GM19397 (cell line): Measurements from ENCODE around the gene ZNF236.

Experiments
- ATAC-seq: cut with Tn5 transposase; IDR thresholded peaks from one replicate; pipeline ENCODE4 v1.9.1; 2021; ENCODE audit warnings: mild to moderate bottlenecking, moderate library complexity; ENCODE audit not compliant: unreplicated experiment

Gene ZNF236

DNA sequence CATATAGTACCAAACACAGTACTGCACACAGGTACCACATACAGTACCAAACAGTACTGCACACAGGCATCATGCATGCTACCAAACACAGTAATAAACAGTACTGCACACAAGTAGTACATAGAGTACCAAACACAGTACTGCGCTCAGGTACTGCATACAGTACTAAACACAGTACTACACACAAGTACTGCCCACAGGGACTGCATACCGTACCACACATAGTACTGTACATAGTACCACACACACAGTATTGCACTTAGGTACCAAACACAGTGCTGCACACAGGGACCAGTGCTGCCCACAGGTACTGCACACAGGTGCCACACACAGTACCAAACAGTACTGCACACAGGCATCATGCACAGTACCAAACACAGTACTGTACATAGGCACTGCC is 74.9 kb downstream of the ZNF236 start:
- ATAC-seq: no peak

GRCh38 chr18:76903386-76903785 is 81.0 kb downstream of the ZNF236 start:
- ATAC-seq: no peak

GRCh38 chr18:76905821-76906220 is 83.5 kb downstream of the ZNF236 start:
- no peak for ATAC-seq

DNA sequence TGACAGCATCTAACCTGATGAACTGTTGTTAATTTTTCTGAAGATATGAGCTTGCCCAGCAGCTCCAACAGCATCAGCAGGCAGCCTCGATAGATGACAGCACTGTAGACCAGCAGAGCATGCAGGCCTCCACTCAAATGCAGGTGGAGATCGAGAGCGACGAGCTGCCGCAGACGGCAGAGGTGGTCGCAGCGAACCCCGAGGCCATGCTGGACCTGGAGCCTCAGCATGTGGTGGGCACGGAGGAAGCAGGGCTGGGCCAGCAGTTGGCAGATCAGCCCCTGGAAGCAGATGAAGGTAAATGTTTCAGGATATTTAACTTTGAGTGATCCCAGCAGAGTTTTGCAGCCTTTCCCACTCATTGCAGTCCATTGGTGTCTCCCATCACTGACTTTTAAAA is 85.9 kb downstream of the ZNF236 start:
- no peak for ATAC-seq

GRCh38 chr18:76909439-76909838 is 87.1 kb downstream of the ZNF236 start:
- ATAC-seq: no peak

GRCh38 chr18:76911440-76911839 is 89.1 kb downstream of the ZNF236 start:
- no peak for ATAC-seq

GRCh38 chr18:76913583-76913982 is 91.2 kb downstream of the ZNF236 start:
- no peak for ATAC-seq

DNA sequence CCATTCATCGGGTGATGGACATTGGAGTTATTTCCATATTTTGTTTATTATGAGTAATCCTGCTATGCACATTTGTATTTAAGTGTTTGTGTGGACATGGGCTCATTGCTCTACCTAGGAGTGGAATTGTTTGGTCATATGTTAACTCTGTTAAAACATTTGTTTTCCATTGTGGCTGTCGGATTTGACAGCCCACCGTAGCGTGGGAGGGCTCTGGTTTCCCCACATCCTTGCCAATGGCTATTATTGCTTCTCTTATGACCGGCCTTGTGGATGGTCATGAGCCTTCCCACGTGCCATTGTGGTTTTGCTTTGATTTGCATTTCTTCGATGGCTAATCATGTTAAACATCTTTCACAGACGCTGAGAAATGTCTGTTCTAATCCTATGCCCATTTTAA is 92.0 kb downstream of the ZNF236 start:
- ATAC-seq: peak; percentile 65

- no peak for ATAC-seq
Measured at GRCh38 chr18:76914796-76915195, 92.4 kb downstream of the ZNF236 start.

- no peak for ATAC-seq
Measured at GRCh38 chr18:76915456-76915855, 93.1 kb downstream of the ZNF236 start.

DNA sequence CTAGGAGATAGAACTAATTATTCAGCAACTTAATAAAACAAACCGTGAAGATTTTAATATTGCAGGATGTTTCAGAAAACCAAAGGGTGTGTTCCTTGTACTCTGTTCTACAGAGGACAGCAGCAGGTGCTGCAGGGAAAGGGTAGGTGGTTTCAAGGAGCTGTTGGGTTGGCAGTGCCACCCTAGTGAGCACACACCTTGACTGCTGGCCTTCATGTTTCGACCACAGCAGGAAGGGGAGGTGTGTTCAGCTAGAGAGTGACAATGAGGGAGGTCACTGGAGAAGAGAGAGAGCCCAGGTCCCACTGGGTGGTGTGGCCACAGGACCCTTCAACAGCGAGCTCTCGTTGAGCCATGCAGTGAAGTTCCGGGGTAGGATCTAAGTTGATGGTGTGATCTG is 98.6 kb downstream of the ZNF236 start:
- no peak for ATAC-seq

GRCh38 chr18:76922107-76922506 is 99.8 kb downstream of the ZNF236 start:
- ATAC-seq: peak; percentile 98

DNA sequence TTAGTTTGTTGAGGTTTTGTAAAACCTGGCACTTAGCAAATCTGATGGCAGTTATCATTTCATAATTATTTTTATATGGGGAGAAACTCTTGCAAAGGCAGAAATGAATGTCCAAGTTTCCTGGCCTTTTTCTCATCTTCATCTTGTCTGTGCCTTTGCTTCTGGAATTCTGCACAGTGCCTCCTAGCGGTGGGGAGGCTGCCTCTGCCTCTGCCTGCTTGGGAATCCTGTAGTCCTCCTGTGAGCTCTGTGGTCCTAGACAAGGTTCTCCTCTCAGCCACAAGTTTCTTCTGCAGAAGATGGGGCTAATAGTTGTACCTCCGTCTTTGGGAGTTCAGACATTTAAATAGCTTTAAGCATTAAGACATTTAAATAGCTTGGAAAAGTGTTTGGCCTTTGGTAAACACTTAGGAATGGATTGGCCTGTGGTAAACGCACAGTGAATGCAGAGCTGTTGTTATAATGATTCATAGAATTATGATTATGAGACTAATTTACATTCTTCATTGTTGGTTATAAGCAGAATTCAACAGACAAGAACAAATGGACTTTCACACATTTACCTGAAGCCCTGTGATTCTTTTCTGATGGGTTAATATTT is 101.2 kb downstream of the ZNF236 start:
- ATAC-seq: no peak

- no peak for ATAC-seq
Measured at GRCh38 chr18:76925501-76925900, 103.1 kb downstream of the ZNF236 start.

GRCh38 chr18:76927223-76927725 is 104.9 kb downstream of the ZNF236 start:
- no peak for ATAC-seq

GRCh38 chr18:76928179-76928868 is 106.0 kb downstream of the ZNF236 start:
- ATAC-seq: no peak

GRCh38 chr18:76931171-76931570 is 108.8 kb downstream of the ZNF236 start:
- ATAC-seq: no peak

DNA sequence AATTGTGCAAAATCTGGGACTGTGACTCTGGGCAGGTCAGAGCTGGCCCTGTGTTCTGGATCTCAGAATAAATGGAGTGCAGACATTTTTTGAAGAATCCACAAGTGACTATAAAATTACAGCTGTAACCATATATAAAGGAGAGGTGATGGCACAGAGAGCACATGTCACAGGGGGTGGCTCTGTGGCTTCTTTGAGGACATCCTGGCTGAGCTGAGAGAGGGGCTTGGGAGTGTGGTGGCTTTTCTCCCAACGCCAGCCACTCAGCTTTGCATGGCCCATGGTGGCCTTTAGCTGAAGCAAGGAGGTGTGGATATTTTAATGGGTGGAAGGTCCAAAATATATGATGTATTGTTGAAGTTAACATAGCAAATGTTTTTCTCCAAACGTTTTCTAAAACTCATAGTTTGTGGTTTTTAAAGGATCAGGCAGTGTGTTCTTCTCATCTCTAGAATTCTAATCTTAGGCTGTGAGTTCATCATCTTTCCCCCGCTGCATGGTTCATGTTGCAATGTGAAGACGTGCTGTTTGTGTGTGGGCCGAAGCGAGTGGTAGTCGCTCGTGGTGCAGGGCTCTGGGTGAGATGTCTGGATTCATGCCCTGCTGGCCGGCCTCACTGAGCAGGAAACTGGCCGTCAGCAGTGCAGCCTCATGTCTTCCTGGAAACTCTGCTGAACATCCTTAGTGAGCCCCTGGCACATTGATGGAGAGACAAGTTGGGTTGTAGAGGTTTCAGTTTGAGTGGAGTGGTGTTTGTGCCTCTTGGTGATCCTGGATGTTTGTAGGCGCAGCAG is 109.9 kb downstream of the ZNF236 start:
- no peak for ATAC-seq

DNA sequence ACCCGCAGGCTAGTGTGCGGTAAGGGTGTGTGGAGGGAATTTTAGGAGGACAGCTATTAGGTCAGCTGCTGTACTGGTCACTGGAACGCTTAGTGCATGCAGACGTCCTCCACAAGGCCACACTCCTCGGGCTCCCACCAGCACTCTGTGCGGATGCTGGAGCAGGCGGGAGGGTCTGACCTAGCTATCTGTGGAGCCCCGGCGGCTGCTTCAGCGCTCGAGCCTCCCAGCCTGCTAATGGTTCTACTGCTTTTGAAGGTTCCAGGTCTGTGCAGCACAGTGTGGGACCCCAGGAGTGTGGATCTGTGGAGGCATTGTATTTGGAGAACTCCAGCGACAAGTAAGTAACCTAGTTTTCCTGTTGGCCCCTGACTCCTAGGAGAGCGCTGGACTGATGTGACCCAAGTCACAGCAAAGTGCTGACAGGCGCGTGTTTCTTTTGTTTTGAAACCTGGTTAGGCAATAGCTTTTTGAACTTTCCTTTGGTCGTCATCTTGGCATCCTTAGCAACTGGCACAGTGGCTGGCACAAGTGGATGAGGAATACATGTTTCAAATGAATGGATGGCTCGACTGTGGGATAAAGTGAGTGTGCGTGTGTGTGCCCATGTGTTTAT is 113.5 kb downstream of the ZNF236 start:
- ATAC-seq: no peak

DNA sequence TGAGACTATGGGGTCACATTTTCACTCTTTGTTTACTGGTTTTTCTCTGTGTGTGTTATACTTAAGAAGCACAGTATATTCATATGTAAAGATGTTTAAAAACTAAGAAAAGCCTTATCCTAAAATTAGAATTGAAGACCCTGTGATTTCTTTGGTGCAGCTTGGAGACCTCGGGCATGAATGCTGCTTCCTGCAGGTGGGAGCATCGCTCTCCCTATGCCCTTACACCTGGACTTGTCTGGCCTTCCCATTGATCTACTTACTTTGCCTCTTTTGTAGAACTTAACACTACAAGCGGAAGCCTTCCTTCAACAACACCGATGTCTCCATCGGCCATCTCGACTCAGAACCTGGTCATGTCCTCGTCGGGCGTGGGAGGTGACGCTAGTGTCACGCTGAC is 114.5 kb downstream of the ZNF236 start:
- no peak for ATAC-seq

- ATAC-seq: no peak
Measured at GRCh38 chr18:76937597-76937996, 115.2 kb downstream of the ZNF236 start.
